MV-4-11 (cell line): Measurements from ENCODE around the gene OSBPL10.

Experiments
- DNase-seq: peaks from one replicate; lab custom pipeline; 2025; lab: John Stamatoyannopoulos, UW

Gene OSBPL10

DNA sequence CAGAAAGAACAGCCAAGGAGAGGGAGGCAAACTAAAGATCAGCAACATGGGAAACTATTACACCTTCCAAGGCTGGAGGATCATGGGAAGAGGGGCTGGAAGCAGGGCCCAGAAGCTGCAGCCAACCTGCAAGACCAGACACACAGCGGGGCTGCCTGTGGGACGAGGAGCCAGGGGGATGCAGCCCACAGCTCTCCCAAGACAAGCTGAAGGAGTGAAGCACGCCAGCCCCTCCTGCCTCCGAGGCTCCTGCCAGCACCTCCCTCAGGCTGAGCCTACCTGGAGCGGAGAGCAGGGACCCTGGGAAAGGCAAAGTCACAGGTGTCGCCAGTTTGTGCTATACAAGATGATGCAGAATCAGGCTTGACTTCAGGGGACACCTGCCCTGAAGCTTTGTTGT lies 133.3 kb downstream of the OSBPL10 start:
- DNase-seq = no peak

DNA sequence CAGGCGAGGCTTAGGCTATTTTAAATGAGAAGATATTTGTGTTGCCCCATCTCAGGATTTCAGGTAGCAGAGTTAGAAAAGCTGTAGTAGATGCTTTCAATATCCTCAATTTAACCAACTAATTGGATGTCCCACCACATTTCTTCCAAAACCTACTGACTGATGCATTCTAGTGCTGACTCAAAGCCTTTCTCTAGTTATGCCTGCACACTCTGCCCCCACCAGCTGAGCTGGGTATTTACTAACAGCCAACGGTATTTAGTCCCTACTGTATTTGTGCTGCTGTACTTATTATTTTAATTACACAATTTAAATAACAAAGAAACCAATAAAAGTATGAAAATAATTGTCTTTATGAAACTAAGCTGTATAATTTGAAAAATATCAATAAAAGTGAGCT lies 139.5 kb downstream of the OSBPL10 start:
- no peak for DNase-seq

DNA sequence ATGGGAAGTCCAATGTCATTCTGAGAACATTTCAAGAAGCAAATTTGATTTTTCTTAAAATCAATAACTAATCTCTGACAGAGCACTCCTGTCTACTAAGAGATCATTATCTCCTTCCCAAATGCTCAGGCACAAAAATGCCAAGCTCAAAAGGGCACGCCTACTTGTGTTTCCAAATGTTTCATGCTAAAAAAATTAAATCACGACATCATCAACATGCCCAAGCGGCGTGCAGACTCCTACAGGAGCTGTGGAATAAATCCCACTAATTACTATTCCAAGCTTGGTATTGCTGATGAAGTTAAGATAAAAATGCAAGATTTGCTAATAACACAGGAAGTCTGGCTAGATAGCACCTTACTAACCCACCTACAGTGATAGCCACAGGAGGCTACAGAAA lies 140.8 kb downstream of the OSBPL10 start:
- DNase-seq = no peak

DNA sequence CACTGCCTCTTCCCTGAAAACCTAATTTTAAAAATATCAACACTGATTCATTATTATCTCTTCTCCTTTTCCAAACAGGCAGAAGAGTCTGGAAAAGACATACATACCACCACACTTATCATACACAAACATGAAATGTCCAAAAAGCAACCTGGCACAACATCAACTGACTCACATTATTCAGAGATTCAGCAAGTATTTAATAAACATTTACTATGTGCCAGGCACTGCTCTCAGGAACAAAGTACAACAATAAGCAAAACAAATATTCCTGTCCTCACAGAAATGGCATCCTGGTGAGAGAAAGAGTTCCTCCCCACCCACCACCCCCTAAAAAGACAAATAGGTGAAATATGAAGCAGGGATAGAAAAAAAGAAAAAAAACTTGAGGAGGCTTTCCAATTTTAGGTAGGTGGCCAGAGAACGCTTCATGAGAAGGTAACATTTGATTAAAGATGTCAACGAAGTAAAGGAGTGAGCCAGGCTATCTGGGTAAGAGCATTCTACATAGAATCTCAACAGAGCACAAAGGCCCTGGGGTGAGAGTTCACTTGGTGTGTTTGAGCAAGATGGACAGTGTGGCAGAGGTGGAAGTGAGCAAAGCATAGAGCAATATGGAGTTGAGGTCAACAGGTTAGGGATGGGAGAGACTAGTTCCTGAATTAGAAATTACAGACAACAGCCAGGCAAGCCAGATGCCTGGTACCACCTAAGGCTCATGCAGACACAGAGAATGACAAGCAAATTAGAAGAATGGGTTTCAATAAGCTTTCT lies 141.7 kb downstream of the OSBPL10 start:
- no peak for DNase-seq

DNA sequence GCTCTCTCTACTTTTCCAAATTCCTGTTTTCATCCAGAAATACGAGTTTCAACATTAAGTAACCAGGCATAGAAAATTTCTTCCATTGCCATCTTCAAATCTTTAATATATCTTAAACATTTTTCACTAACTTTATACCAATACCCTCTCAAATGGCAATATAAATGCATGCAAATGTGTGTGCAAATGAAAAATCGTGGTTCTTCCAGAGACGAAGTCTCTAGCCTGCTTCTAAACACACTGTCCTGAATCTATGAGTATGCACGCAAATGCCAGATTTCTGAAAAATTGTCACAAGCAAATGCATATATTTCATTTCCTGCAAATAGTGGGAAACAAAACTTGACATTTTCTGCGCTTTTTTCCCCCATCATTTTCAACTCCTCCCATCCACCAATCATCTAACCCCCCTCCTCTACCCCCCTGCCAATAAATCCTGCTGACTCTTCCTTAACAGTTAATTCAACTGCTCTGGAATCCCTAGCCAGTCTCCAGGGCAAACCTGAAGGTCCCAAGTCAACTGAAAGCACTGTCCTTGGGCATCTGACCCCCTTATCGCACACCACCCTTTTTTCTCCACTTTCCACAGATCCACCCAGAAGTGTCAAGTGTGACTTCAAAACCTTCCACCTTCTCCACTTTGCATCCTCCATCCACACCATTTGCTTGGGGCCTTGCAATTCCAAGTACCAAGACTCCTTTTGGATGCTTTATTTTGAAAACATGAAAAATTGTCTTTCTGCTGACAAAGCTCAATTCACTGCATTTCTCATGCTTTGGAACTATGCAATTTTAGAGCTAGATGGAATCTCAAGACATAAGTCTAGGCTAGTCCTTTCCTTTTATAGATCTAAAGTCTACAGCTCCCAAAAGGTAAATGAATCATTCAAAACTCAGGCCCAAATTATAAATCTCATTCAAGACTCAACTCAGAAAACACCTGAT lies 144.7 kb downstream of the OSBPL10 start:
- DNase-seq = no peak

DNA sequence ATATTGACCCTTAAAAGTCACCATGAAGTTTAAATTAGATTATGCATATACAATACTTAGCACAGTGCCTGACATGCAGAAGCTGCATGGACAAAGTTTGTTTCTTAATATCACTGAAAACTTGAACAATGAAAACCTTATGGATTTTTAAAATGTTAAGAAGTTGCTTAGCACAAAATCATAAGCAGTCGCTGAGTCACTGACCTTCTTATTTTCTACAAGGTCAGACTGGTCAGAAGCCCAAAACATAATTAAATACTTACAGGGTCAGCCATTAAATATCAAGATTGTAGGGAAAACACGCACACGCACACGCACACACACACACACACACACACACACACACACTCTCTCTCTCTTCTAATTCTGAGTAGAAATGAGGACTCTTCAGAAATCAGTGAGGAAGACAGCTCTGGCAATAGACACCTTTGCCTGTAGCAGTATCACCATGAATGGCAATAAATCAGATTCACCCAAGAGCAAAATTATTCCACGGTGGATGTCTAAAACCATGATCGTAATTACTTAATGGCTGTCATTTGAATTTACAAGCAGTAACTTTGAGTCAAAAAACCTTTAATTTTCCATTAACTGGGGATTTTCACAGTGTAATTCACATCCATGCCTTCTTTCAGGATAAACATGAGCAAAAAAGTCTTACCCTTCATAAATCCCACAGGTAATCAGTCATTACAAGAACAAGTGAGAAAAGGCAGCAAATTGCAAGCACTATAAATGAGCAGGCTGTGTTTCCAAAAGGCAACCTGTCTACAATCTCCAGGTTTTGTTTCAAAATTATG lies 147.5 kb downstream of the OSBPL10 start:
- no peak for DNase-seq

DNA sequence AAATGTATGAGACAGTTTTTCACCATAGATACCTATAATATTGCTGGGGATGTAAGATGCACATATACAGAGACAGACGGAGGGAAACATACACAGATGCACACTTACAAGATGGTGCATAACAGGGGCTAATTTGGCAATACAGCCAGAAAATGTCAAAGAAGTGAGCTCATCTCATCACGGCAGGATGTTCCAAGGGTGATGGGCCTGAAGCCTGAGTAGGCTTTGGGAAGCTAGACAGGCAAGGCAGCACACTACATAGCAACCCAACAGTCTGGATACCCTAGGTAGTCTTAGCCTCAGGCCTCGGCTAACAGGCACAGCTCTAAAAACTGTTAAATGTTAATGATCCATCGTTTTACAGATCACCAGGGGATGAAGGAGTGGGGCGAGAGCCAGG lies 148.5 kb downstream of the OSBPL10 start:
- no peak for DNase-seq

DNA sequence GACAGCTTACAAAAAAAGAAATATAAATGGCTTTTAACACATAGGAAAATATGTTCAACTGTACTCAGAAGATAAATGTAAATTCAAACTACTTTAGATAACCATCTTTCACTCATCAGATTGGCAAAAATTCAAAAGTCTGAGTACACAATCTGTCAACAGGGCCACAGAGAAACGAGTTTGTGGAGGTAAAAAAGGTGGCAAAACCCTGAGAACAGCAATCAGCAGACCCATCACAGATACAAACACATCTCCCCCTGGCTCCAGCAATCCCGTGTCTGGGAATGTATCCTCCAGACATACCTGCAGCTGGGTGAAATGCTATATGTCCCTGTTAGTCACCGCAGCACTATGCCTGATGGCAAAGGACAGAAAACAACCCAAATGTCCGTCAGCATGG lies 149.5 kb downstream of the OSBPL10 start:
- DNase-seq = no peak

DNA sequence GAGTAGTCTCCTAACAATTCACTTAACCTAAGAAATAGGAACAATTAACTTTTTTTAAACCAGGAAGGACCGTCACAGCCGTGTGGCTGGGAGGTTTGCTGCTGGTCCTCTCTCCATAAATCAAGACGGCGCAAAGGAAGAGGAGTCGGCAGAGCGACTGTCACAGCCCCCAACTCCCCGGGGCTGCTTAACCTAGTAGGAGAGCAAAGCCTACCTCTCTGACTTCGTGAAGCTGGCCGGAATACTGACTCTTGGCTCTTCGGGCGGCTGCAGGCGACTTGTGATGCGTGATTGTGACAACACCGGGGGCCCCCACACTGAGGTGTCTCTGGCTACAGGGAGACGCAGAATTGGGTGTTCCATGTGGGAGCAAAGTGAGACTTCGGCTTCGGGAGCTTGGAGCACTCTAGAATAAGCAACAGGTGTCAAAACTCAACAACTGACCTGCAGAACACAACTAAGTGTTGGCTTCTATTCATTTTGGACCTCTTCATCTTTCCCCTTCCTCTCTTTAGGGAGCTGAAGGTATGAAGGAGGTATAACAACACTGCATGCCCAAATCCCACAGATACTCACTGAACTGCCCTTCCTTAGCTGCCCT lies 151.1 kb downstream of the OSBPL10 start:
- no peak for DNase-seq

DNA sequence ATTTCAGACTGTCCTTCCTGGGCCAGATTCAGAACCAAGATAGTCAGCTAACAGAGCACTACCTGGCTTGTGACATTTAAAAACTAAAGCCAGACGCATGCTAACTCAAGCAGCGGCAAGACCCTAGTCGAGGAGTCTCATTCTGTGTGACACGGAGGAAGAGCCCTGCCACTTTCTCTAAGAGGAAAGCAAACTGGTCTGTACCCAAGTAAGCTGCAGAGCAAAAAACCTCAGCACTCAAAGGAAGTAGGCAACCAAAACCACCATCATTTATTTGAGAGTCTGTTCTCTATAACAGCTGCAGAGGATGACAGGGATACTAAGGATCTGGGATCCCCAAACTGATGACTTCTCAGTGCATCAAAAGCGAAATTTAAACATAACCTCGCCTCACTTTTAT lies 152.1 kb downstream of the OSBPL10 start:
- DNase-seq = no peak

DNA sequence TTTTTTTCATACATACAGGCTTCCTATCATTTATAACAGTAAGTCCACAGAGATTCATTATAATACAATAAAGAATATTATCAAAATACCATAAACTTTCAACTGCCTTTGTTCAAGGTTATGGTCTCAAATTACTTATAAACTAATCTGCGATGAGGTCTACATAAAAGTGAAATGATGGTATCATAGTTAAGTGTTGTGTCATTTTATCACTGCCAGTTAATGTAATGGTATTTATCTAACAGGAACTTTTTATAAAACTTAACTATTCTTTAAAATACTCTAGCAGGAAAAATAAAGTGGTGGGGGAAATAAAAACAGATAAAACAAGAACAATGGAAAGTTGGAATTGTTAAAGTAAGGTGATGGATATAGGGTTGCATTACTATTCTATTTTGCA lies 153.1 kb downstream of the OSBPL10 start:
- DNase-seq = no peak

DNA sequence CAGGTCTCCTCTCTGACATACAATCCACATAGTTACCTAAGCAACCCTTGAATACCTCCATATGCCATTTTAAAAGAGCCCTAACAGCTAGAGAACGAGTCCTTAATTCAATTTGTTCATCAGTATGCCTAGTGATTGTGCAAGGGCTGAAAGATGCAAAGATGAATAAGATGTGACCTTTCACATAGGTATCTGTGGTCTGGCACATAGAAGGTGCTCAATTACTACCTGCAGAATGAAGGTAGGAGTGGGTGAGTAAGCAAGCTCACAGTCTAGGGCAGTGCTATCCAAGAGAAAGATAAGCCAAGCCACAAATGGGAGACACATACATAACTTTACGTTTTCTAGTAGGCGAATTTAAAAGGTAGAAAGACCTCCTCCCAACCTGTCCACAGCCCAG lies 157.9 kb downstream of the OSBPL10 start:
- no peak for DNase-seq

DNA sequence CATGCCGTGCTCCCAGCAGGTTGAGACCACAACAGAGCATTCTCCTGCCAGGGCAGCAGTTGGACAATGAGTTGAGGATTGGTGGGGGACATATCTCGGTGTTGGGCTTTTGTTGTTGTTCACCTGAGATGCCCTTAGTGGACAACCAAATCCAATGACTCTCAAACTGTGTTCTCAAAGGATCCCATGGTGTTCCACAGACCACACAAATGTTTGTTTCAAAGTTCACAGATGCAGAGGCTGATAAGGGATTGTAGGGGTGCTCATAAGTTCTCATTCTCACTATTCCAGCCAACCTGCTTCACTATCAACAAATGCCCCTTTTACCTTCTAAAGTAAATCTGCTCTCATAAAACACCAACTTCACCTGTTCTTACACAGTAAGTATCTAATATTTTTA lies 159.9 kb downstream of the OSBPL10 start:
- DNase-seq = no peak

DNA sequence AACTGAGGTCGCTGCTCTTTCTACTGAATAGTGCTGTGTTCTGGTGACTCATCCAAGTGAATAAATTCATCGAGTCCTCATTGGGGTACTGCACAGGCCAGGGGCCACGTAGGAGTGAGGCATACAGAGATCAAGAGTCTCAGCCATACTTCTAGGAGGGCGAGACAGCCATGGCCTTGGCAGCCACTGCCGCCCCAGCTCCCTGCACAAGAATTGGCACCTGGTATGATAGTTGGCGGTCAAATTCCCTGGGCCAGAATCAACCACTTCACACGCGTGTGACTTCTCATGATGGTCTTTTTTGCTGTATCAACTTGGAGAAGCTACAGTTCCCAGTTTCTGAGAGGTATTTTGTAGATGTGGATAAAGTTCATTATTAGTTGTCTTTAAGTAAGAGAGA lies 161.6 kb downstream of the OSBPL10 start:
- DNase-seq = no peak

DNA sequence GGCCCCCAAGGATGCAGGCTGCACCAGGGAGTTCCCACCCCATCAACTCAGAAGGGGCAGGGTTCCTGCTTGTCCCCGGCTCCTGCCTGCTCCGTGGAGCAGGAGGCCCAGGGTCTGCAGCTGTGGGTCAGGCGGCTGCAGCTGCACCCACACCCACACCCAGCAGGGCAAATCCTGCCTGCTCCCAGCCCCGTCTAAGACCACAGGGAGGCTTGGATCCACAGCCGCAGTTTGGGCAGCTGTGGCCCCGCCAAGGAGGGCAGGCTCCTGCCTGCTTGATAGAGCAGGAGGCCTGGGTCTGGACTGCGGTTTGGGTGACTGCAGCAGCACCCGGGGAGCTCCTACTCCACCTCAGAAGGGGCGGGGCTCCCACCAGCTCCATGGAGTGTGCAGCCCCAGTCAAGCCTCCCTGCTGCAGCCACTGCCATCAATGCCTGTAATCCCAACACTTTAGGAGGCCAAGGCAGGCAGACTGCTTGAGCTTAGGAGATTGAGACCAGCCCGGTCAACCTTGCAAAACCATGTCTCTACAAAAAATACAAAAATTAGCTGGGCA lies 163.6 kb downstream of the OSBPL10 start:
- DNase-seq = no peak

DNA sequence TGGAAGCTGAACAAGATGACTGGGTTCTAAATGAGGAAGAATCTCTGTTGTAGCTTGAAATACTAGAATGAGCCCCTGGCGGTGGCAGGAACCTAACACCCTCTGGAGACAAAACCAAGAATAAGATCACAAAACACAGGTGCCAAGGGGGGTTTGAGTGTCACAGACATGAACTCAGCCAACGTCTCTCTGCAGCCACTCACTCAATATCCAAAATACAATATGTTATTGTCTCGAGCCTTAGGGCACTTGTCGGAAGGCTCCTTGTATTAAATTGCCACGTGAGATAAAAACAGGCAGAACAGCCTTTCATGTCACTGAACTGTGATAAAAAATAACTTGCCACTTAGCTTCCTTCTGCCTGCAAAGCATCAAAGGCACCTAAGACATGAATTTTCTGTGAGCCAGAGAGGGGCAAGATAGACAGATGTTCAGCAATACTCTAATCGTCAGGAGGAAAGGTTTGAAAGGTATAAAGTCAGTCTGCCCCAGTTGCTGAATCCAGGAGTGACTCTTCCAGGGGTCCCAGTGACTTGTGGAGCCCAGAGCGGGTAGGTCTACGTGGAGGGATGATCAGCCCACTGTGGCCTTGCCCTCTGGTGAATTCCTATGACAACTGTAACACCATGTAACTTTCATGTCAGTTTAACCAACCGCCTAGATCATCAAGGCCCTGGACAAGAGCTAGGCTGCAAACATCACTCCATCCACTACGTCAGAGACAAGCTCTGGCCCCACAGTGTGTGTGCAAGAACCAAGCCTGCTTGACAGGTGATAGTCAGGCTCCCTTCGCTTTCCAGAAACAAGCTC lies 165.2 kb downstream of the OSBPL10 start:
- no peak for DNase-seq

DNA sequence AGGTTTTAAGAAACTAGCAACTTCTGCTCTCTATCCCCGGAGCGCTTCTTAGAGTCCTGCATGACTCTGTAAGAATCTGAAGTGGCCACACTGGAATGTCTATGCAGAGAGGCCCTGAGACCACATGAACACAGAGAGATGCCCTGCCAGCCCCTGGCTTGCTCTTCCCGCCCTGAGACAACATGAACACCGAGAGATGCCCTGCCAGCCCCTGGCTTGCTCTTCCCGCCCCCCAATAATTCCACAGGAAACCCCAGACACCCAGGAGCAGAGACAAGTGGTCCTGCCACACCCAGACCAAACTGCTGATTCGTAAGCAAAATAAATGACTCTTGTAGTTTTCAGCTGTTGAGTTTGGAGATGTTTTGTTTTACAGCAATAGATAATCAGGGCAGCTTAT lies 166.1 kb downstream of the OSBPL10 start:
- DNase-seq = no peak

DNA sequence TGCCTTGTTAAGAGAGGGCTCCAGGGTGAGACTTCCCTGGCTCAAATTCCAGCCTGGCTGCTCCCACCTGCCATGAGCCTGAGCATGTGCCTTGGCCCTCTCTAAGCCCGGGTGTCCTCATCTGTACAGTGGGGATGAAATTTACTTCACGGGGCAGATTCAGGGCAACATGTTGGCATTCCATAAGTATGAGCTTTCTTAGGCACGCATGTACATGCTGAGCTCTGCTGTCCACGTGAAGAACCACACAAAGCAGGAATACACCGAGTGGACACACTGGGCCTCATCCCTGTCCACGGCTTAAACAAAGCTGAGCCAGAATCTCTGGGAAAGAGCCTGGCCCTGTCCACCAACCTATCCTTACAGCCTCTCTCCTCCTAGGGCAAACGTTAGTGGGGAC lies 167.4 kb downstream of the OSBPL10 start:
- DNase-seq = no peak

DNA sequence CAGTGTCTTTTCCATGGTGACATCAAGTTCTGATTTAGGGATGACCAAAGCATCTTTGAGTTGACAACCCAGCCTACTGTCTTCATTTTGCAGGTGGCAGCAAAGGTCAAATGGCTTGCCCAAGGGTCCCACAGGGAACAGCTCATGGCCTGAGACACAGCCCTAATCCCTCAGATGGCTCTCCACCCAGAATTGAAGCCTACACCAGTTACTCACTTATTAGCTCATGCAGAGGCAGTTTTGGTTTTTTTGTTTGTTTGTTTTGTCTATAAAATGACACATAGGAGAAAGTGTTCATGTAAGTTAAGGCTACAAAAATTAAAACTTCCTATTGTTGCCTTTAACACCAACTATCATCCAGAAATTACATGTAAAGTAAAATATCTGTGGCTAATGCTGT lies 167.9 kb downstream of the OSBPL10 start:
- DNase-seq = no peak

DNA sequence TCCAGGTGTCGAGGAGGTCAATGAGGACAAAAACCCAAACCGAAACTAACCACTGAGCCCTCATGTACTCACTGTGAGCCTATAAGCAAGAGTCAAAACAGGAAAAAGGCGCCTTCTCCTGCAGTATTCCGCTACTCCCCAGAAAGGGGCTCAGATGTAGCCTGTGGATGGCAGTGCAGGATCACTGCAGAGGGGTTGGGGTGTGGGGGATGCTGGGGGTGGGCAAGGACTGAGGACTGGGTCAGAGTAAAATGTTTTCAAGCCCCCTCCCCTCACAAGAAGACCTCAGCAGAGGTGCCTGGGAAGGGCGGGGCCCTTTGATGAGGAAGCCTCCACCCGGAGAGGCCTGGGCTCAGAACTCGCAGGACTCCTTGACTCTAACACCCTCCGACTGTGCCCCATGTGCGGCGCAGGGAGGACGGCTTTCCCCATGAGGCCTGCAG lies 170.1 kb downstream of the OSBPL10 start:
- DNase-seq = no peak
